ENCODE results near the gene LYZL1. TPM values are rescaled to one million over a fixed set of nuclear protein-coding genes. Genes with fewer than 3 reads are reported as not detected.
"Not testable (repeated sequence)": the region's sequence is repeated elsewhere in the genome, so short reads cannot be mapped to it uniquely, and the experiment has no call there.

Gene LYZL1
- total RNA-seq, 3 donors from 2014 or later, result not detected

- H3K4me1 ChIP-seq (ENCODE audit: low read depth), result no peaks in the 10 kb centered on the region
- H3K9me3 ChIP-seq, result no peaks in the 10 kb centered on the region
- TF ChIP-seq CTCF (IDR thresholded peaks at IDR 0.05), result no peak
- no peak overlapping the region for H3K4me3 ChIP-seq
- no peak for DNase-seq
- intact Hi-C loops (cut with DNase I, micrococcal nuclease), result no loop called here
- H3K36me3 ChIP-seq (ENCODE audit: low read depth), result no peaks in the 10 kb centered on the region
- ATAC-seq, result no peak
Measured at GRCh38 chr10:29317423-29318021, 28.7 kb downstream of the LYZL1 start.

- H3K9me3 ChIP-seq; H3K36me3 ChIP-seq (ENCODE audit: low read depth); H3K4me1 ChIP-seq (ENCODE audit: low read depth); intact Hi-C loops (cut with DNase I, micrococcal nuclease); H3K4me3 ChIP-seq: not testable (repeated sequence)
- peak; percentile 58 for ATAC-seq
- DNase-seq, result peak in 2 of 3 donors; percentile 41 to 52
Measured at GRCh38 chr10:29318141-29319071, 29.5 kb downstream of the LYZL1 start.

- intact Hi-C loops (cut with DNase I, micrococcal nuclease), result no loop called here
- ATAC-seq, result no peak
Measured at GRCh38 chr10:29319205-29319781, 30.4 kb downstream of the LYZL1 start.

GRCh38 chr10:29320680-29321121 is 31.8 kb downstream of the LYZL1 start:
- H3K9me3 ChIP-seq, result not testable (repeated sequence)

More at GRCh38 chr10:29319205-29319781, 30.4 kb downstream of the LYZL1 start:
- no peak for TF ChIP-seq CTCF (IDR thresholded peaks at IDR 0.05)
- Histone ChIP-seq H3K4me3 (no peak overlapping the region), H3K36me3 (ENCODE audit: low read depth) (no peaks in the 10 kb centered on the region), H3K9me3 (no peaks in the 10 kb centered on the region), H3K4me1 (ENCODE audit: low read depth) (no peaks in the 10 kb centered on the region)
- DNase-seq, result no peak

GRCh38 chr10:29321656-29322055 is 32.8 kb downstream of the LYZL1 start:
- DNase-seq, result no peak
- TF ChIP-seq CTCF (IDR thresholded peaks at IDR 0.05), result no peak

More at GRCh38 chr10:29320680-29321121, 31.8 kb downstream of the LYZL1 start:
- H3K4me3 ChIP-seq; intact Hi-C loops (cut with DNase I, micrococcal nuclease); DNase-seq; H3K36me3 ChIP-seq (ENCODE audit: low read depth); H3K4me1 ChIP-seq (ENCODE audit: low read depth); ATAC-seq: not testable (repeated sequence)

GRCh38 chr10:29322918-29323317 is 34.0 kb downstream of the LYZL1 start:
- H3K4me1 ChIP-seq (ENCODE audit: low read depth), result no peaks in the 10 kb centered on the region
- no peak overlapping the region for H3K4me3 ChIP-seq
- ATAC-seq (no peak), DNase-seq (no peak)
- no peaks in the 10 kb centered on the region for H3K9me3 ChIP-seq
- H3K36me3 ChIP-seq (ENCODE audit: low read depth), result no peaks in the 10 kb centered on the region
- no peak for TF ChIP-seq CTCF (IDR thresholded peaks at IDR 0.05)
- intact Hi-C loops (cut with DNase I, micrococcal nuclease), result no loop called here

More at GRCh38 chr10:29321656-29322055, 32.8 kb downstream of the LYZL1 start:
- Histone ChIP-seq H3K36me3 (ENCODE audit: low read depth) (no peaks in the 10 kb centered on the region), H3K4me1 (ENCODE audit: low read depth) (no peaks in the 10 kb centered on the region), H3K9me3 (no peaks in the 10 kb centered on the region), H3K4me3 (no peak overlapping the region)
- intact Hi-C loops (cut with DNase I, micrococcal nuclease), result no loop called here
- no peak for ATAC-seq

Measured in mucosa of descending colon (tissue), 3 donors.